Heart right ventricle (tissue), 16 donors: Measurements from ENCODE around the gene DAB2IP. TPM values are rescaled to one million over a fixed set of nuclear protein-coding genes. Genes with fewer than 3 reads are reported as not detected.
"Not testable (repeated sequence)": the region's sequence is repeated elsewhere in the genome, so short reads cannot be mapped to it uniquely, and the experiment has no call there.

ENCODE experiments used
- ATAC-seq, 8 donors: fragments of 200-7000 bp; cut with Tn5 transposase; one replicate each; pipeline ENCODE4 v1.9.1; 2020; ENCODE audit warnings: mild to moderate bottlenecking in 8 of 8, moderate library complexity in 8 of 8, moderate number of reproducible peaks in 1 of 8
- DNase-seq, 2 donors: peaks; one replicate each; pipeline ENCODE4 v3.0.0-alpha.2; 2020
- H3K27ac ChIP-seq, 10 donors: fragments of 200-600 bp; sonication (generic) in 2 of 10; one replicate each; pipeline versions ENCODE4 v1.5.0 to v1.8.0; 2020 to 2022; ENCODE audit warnings: mild to moderate bottlenecking in 3 of 10
- H3K27me3 ChIP-seq, 7 donors: fragments of 200-600 bp; one replicate each; pipeline ENCODE4 v1.8.0; 2021 to 2022; ENCODE audit warnings: mild to moderate bottlenecking in 2 of 7
- H3K36me3 ChIP-seq, 9 donors: fragments of 200-600 bp; sonication (generic) in 1 of 9; one replicate each; pipeline versions ENCODE4 v1.5.0 to v1.8.0; 2020 to 2022; ENCODE audit warnings: mild to moderate bottlenecking in 2 of 9
- H3K4me1 ChIP-seq, 9 donors: fragments of 200-600 bp; sonication (generic) in 1 of 9; one replicate each; pipeline versions ENCODE4 v1.5.0 to v1.8.0; 2020 to 2022; ENCODE audit warnings: mild to moderate bottlenecking in 4 of 9
- H3K4me3 ChIP-seq, 10 donors: fragments of 200-600 bp; sonication (generic) in 2 of 10; one replicate each; pipeline versions ENCODE4 v1.5.0 to v1.8.0; 2020 to 2022; ENCODE audit warnings: mild to moderate bottlenecking in 7 of 10, moderate library complexity in 2 of 10
- H3K9me3 ChIP-seq, 11 donors: fragments of 200-600 bp in 10 of 11; sonication (generic) in 2 of 11; one replicate each; pipeline versions ENCODE4 v1.5.0 to v1.8.0; 2013 to 2022; ENCODE audit warnings: mild to moderate bottlenecking in 2 of 11, control low read depth in 1 of 11, moderate library complexity in 1 of 11
- CTCF ChIP-seq, 9 donors: fragments of 200-600 bp; sonication (generic) in 2 of 9; IDR thresholded peaks; one replicate each; pipeline versions ENCODE4 v1.5.0 to v1.8.0; 2021 to 2022; ENCODE audit warnings: antibody characterized with exemption in 9 of 9, mild to moderate bottlenecking in 5 of 9, moderate library complexity in 1 of 9
- WGBS, 2 donors: extraction: QIAGEN DNeasy Blood & Tissue Kit; methylation state at CpG; one replicate each; pipeline ENCODE4 v1.1.7; 2013; ENCODE audit warnings: inconsistent platforms in 1 of 2; 5-methylcytosine and 5-hydroxymethylcytosine counted together
- intact Hi-C, 10 donors: fragments of 100-400 bp; cut with DNase I; formaldehyde crosslinking; loops; one replicate each; pipeline versions ENCODE4 v1.11.1 to v1.14.2; 2022
- polyA plus RNA-seq, 2 donors: library from polyadenylated mRNA; stranded (reverse); fragments of 200-250 nt; gene quantifications; one replicate each; pipeline ENCODE4 v1.2.3, GENCODE V29; 2013
- total RNA-seq, 10 donors: library from RNA; stranded (reverse); fragmentation: NEBNext Ultra II Directional in 3 of 10; extraction: Animal tissue kit (Norgen Biotek cat#: 25700) in 3 of 10; gene quantifications; one replicate each; pipeline versions ENCODE4 v1.2.1 to v1.2.4, GENCODE V29; 2021 to 2023
- donor health status: Arrhythmogenic right ventricular cardiomyopathy.
- donor health status: ischemic (EF 13 %, LVEDD 7.1; RV severe dilation, severe dysfunction).
- donor health status: healthy with polysubstance abuse.
- donor health status: DM: no; HTN: yes; CAD: no.
- donor health status: DM: no; HTN: no; CAD: no.
- donor health status: ischemic (EF 25% LVEDD 6.9; RV normal size, moderate dysfunction).
- donor health status: ischemic (EF 25% LVEDD 5.7; RV mildly dilated, moderate dysfunction).
- donor health status: healthy.
- donor health status: DM: yes; HTN: yes; CAD: no.
- donor health status: Ischemic cardiomyopathy.
- donor health status: ischemic (EF 35%, LVEDD 5.7; RV mildly dilated, moderate dysfunction).
- donor health status: nonischemic (EF 11% LVEDD 7.7; RV severe dilation, severe dysfunction).
- donor health status: DM: yes; HTN: yes; CAD: no.
- donor health status: PGD.
- donor health status: ischemic (EF 29% LVEDD 5.4; RV normal size, mild dysfunction).
- donor health status: nonischemic (EF 23%, LVEDD 6.1; RV moderate dilation, normal function).

Gene DAB2IP
- total and polyA plus RNA-seq, 12 donors: 18.1 to 71.1 (median 52.8) TPM

GRCh38 chr9:121620777-121621449, 30.5 kb upstream of the DAB2IP start:
- no peaks in the 10 kb centered on the region for H3K27me3 ChIP-seq
- ATAC-seq: peak in 3 of 8 donors; percentile 6 to 48 (median 24)
- WGBS, 2 donors: 56 to 68% methylated on average over 3 of the region's 3 CpGs
- peaks cover 0 to 4% (median 0%) of the 10 kb centered on the region in 9 donors for H3K36me3 ChIP-seq
- intact Hi-C loops: loop anchor here in 1 of 10 donors (5.0 kb wide), 1 partner anchor 69 kb away; no protein-coding TSS in a partner anchor
- DNase-seq: no peak
- no peaks in the 10 kb centered on the region for H3K9me3 ChIP-seq
- TF ChIP-seq CTCF (IDR thresholded peaks at IDR 0.05): peak in 8 of 9 donors; percentile 16 to 63 (median 47)
- peaks cover 9 to 86% (median 68%) of the 10 kb centered on the region in 9 donors for H3K4me1 ChIP-seq
- peak overlapping the region; percentile 2 to 89 (median 54) for H3K27ac ChIP-seq
- no peak overlapping the region for H3K4me3 ChIP-seq

DNA sequence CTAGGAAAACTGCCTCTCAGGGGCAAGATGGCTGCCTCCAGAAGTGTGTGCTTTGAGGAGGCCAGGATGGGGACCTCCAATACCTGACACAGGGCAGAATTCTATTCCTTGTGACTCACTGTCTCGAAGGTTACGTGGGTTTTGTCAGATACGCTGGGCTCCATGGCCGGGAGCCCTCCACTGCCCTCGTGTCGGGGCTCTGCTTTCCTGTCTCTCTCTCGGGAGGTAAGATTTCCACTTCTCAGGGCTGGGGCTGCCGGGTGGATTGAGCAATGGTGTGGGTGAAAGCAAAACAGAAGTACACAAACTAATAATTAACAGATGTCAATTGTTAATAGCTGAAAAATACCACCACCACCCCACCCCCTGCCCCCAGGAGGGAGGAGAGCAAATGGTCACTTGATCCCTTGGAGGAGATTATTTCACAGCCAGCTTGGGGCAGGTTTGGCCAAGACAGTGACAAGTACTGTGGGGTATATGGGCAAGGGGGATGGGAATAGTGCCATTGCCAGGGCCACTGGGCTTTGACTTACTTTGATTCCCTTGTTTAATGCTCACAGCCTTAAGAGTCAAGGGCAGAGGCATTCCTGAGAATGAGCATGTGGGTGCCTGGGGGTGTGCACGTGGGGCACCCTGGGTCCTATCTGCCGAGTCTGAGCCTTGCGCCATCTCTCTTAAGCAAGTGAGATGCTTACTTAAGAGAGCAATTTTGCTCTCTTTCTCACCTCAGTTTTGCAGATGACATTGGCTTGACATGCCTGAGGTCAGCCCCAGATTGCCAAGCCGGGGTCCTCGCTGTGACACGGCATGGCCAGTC, 28.8 kb upstream of the DAB2IP start:
- TF ChIP-seq CTCF (IDR thresholded peaks at IDR 0.05): no peak
- no peak overlapping the region for H3K4me3 ChIP-seq
- no peaks in the 10 kb centered on the region for H3K9me3 ChIP-seq
- H3K4me1 ChIP-seq: peaks cover 4 to 72% (median 53%) of the 10 kb centered on the region in 9 donors
- no peaks in the 10 kb centered on the region for H3K27me3 ChIP-seq
- H3K36me3 ChIP-seq: peaks cover 0 to 4% (median 0%) of the 10 kb centered on the region in 9 donors
- no peak for DNase-seq
- H3K27ac ChIP-seq: peak overlapping the region in 7 of 10 donors; percentile 6 to 89 (median 31)
- ATAC-seq: peak in 2 of 8 donors; percentile 11 to 20
- intact Hi-C loops: loop anchor here in 1 of 10 donors (5.0 kb wide), 1 partner anchor 70 kb away; no protein-coding TSS in a partner anchor
- 69 to 76% methylated on average over 14 of the region's 14 CpGs for WGBS, 2 donors

- not testable (repeated sequence) for H3K27me3 ChIP-seq, DNase-seq, H3K4me3 ChIP-seq, H3K36me3 ChIP-seq, H3K9me3 ChIP-seq, ATAC-seq
- intact Hi-C loops: loop anchor here in 1 of 10 donors (5.0 kb wide), 1 partner anchor 71 kb away; no protein-coding TSS in a partner anchor
- peaks cover 4 to 72% (median 46%) of the 10 kb centered on the region in 9 donors for H3K4me1 ChIP-seq
- H3K27ac ChIP-seq: peak overlapping the region in 1 of 10 donors; percentile 29
- 98 to 100% methylated on average over 2 of the region's 2 CpGs for WGBS, 2 donors
These were observed 28.0 kb upstream of the DAB2IP start for GRCh38 chr9:121623430-121623829.

GRCh38 chr9:121625590-121625989, 25.8 kb upstream of the DAB2IP start:
- Histone ChIP-seq H3K36me3 (peaks cover 0 to 4% (median 0%) of the 10 kb centered on the region in 9 donors), H3K4me1 (peaks cover 4 to 51% (median 28%) of the 10 kb centered on the region in 9 donors), H3K27ac (peak overlapping the region in 4 of 10 donors; percentile 13 to 64 (median 26)), H3K9me3 (no peaks in the 10 kb centered on the region), H3K27me3 (no peaks in the 10 kb centered on the region), H3K4me3 (no peak overlapping the region)
- 50 to 64% methylated on average over 3 of the region's 3 CpGs for WGBS, 2 donors
- DNase-seq: no peak
- ATAC-seq: peak in 4 of 8 donors; percentile 6 to 31 (median 26)
- intact Hi-C loops: no loop called here
- no peak for TF ChIP-seq CTCF (IDR thresholded peaks at IDR 0.05)
